ENCODE data around the gene NUP210. TPM values are rescaled to one million over a fixed set of nuclear protein-coding genes. Genes with fewer than 3 reads are reported as not detected.

NUP210 gene
- total and polyA plus RNA-seq, 2 experiments from 2014 or later, result 13.8 to 73.9 TPM

DNA sequence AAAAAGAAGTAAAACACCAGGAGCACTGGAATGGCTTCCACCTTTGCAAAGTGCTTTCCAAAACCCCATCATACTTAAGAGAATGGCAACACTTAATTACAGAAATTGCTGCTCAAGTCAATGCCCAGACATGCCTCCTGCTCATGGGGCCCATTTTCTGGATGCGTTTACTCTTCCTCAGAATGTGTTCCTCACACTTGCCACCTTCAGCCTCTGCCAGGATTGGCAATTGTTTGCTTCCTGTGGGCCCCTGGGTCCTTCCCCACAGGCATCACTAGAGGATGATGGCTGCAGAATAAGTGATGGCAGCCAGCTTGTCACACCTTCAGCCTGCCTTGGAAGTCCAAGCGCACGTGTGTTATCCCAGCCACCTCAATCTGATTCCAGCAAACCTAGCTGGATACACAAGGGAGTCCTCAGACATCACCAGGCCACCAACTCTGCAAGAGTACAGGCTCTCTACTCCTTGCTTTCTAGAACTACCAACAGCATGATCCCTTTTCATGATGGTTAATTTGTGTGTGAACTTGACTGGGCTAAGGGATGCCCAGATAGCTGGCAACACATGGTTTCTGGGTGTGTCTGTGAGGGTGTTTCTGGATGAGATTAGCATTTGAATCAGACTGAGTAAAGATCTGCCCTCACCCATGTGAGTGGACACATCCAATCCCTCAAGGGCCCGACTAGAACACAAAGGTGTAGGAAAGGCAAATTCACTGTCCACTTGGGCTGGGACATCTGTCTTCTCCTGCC lies 4.9 kb upstream of the NUP210 start (continued):
- TF ChIP-seq, protein P1, sequence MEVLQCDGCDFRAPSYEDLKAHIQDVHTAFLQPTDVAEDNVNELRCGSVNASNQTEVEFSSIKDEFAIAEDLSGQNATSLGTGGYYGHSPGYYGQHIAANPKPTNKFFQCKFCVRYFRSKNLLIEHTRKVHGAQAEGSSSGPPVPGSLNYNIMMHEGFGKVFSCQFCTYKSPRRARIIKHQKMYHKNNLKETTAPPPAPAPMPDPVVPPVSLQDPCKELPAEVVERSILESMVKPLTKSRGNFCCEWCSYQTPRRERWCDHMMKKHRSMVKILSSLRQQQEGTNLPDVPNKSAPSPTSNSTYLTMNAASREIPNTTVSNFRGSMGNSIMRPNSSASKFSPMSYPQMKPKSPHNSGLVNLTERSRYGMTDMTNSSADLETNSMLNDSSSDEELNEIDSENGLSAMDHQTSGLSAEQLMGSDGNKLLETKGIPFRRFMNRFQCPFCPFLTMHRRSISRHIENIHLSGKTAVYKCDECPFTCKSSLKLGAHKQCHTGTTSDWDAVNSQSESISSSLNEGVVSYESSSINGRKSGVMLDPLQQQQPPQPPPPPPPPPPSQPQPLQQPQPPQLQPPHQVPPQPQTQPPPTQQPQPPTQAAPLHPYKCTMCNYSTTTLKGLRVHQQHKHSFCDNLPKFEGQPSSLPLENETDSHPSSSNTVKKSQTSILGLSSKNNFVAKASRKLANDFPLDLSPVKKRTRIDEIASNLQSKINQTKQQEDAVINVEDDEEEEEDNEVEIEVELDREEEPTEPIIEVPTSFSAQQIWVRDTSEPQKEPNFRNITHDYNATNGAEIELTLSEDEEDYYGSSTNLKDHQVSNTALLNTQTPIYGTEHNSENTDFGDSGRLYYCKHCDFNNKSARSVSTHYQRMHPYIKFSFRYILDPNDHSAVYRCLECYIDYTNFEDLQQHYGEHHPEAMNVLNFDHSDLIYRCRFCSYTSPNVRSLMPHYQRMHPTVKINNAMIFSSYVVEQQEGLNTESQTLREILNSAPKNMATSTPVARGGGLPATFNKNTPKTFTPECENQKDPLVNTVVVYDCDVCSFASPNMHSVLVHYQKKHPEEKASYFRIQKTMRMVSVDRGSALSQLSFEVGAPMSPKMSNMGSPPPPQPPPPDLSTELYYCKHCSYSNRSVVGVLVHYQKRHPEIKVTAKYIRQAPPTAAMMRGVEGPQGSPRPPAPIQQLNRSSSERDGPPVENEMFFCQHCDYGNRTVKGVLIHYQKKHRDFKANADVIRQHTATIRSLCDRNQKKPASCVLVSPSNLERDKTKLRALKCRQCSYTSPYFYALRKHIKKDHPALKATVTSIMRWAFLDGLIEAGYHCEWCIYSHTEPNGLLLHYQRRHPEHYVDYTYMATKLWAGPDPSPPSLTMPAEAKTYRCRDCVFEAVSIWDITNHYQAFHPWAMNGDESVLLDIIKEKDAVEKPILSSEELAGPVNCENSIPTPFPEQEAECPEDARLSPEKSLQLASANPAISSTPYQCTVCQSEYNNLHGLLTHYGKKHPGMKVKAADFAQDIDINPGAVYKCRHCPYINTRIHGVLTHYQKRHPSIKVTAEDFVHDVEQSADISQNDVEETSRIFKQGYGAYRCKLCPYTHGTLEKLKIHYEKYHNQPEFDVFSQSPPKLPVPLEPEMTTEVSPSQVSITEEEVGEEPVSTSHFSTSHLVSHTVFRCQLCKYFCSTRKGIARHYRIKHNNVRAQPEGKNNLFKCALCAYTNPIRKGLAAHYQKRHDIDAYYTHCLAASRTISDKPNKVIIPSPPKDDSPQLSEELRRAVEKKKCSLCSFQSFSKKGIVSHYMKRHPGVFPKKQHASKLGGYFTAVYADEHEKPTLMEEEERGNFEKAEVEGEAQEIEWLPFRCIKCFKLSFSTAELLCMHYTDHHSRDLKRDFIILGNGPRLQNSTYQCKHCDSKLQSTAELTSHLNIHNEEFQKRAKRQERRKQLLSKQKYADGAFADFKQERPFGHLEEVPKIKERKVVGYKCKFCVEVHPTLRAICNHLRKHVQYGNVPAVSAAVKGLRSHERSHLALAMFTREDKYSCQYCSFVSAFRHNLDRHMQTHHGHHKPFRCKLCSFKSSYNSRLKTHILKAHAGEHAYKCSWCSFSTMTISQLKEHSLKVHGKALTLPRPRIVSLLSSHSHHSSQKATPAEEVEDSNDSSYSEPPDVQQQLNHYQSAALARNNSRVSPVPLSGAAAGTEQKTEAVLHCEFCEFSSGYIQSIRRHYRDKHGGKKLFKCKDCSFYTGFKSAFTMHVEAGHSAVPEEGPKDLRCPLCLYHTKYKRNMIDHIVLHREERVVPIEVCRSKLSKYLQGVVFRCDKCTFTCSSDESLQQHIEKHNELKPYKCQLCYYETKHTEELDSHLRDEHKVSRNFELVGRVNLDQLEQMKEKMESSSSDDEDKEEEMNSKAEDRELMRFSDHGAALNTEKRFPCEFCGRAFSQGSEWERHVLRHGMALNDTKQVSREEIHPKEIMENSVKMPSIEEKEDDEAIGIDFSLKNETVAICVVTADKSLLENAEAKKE (CRISPR knock-in tag; IDR thresholded peaks at IDR 0.05), result no peak
- TF ChIP-seq NANOG (IDR thresholded peaks at IDR 0.05; ENCODE audit: borderline replicate concordance) (no peak), CREB1 (CRISPR knock-in tag; IDR thresholded peaks at IDR 0.05; ENCODE audit: low read depth) (no peak), POLR2AphosphoS5 (IDR thresholded peaks at IDR 0.05; ENCODE audit: low read depth) (no peak)

DNA sequence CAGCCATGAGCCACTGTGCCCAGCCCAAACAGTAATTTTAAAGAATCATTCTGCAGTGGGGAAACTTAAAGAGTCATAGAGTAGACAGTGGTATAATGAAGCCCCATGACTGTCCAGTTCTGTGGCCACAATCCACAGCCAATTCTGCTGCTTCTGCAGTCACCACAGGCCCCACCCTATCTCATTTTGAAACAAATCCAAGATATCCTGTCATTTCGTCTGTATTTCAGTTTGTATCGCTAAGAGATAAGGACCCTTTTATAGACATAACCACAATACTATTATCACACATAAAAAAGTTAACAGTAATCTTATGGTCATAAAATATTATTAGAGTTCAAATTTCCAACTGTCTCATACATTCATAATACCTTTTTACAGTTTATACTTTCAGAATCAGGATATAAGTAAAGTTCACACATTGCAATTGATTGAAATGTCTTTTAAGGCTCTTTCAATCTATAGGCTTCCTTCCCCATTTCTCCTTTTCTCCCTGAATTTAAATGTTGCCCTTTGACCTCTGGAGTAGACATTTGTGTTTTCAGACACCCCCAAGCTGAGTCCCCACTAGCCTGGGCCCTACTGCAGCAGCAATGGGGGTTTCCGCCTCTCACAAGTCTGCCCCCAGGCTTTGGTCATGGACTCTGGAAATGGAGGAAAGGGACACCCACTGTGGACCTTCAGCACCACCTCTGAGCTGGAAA lies 4.2 kb upstream of the NUP210 start:
- Histone ChIP-seq H3K4me2 (no peak overlapping the region), H4K20me1 (replicated peaks; ENCODE audit: insufficient read depth) (no peaks in the 10 kb centered on the region), H3K36me3 (ENCODE audit: insufficient read depth) (no peaks in the 10 kb centered on the region), H3K27me3 (ENCODE audit: insufficient read depth) (no peaks in the 10 kb centered on the region), H3F3A (replicated peaks; ENCODE audit: low read depth) (no peaks in the 10 kb centered on the region), H3K27ac (ENCODE audit: low read depth) (no peak overlapping the region), H3K4me1 (ENCODE audit: insufficient read depth) (peaks cover 11% of the 10 kb centered on the region), H3K4me3 (no peak overlapping the region), H3K9me2 (ENCODE audit: insufficient read depth) (no peaks in the 10 kb centered on the region), H2AFZ (no peak overlapping the region), H3K79me2 (replicated peaks; ENCODE audit: insufficient read depth) (peaks cover 2% of the 10 kb centered on the region)
- H3K9me3 Mint-ChIP-seq, result 0 out of 3 replicates have a peak, but pooled peaks cover 3% of the 10 kb centered on the region
- no peak for ATAC-seq
- no peaks in the 10 kb centered on the region for H3K36me3 Mint-ChIP-seq (ENCODE audit: low read depth)
- H3K27ac Mint-ChIP-seq, result no peak overlapping the region
- no peak overlapping the region for H3K4me3 Mint-ChIP-seq
- DNase-seq (ENCODE audit: low spot score), result no peak
- peaks cover 15% of the 10 kb centered on the region for H3K4me1 Mint-ChIP-seq
- H3K27me3 Mint-ChIP-seq (ENCODE audit: insufficient read depth, low read depth, poor library complexity), result peaks cover 11% of the 10 kb centered on the region
- TF ChIP-seq ZNF331 (CRISPR knock-in tag; IDR thresholded peaks at IDR 0.05; ENCODE audit: low read depth), result no peak
- no peak for TF ChIP-seq STAT1 (IDR thresholded peaks at IDR 0.05; ENCODE audit: unreplicated experiment)
- TF ChIP-seq POLR2AphosphoS5 (IDR thresholded peaks at IDR 0.05; ENCODE audit: low read depth), result no peak
- TF ChIP-seq, protein P2, sequence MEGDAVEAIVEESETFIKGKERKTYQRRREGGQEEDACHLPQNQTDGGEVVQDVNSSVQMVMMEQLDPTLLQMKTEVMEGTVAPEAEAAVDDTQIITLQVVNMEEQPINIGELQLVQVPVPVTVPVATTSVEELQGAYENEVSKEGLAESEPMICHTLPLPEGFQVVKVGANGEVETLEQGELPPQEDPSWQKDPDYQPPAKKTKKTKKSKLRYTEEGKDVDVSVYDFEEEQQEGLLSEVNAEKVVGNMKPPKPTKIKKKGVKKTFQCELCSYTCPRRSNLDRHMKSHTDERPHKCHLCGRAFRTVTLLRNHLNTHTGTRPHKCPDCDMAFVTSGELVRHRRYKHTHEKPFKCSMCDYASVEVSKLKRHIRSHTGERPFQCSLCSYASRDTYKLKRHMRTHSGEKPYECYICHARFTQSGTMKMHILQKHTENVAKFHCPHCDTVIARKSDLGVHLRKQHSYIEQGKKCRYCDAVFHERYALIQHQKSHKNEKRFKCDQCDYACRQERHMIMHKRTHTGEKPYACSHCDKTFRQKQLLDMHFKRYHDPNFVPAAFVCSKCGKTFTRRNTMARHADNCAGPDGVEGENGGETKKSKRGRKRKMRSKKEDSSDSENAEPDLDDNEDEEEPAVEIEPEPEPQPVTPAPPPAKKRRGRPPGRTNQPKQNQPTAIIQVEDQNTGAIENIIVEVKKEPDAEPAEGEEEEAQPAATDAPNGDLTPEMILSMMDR (conservative IDR thresholded peaks at IDR 0.05; ENCODE audit: low read depth in 2 of 2), result no peak
- no peak for TF ChIP-seq EZH2 (IDR thresholded peaks at IDR 0.05; ENCODE audit: low read depth, unreplicated experiment)
- no peak for TF ChIP-seq JUNB (IDR thresholded peaks at IDR 0.05; ENCODE audit: unreplicated experiment)
- TF ChIP-seq, protein P3, sequence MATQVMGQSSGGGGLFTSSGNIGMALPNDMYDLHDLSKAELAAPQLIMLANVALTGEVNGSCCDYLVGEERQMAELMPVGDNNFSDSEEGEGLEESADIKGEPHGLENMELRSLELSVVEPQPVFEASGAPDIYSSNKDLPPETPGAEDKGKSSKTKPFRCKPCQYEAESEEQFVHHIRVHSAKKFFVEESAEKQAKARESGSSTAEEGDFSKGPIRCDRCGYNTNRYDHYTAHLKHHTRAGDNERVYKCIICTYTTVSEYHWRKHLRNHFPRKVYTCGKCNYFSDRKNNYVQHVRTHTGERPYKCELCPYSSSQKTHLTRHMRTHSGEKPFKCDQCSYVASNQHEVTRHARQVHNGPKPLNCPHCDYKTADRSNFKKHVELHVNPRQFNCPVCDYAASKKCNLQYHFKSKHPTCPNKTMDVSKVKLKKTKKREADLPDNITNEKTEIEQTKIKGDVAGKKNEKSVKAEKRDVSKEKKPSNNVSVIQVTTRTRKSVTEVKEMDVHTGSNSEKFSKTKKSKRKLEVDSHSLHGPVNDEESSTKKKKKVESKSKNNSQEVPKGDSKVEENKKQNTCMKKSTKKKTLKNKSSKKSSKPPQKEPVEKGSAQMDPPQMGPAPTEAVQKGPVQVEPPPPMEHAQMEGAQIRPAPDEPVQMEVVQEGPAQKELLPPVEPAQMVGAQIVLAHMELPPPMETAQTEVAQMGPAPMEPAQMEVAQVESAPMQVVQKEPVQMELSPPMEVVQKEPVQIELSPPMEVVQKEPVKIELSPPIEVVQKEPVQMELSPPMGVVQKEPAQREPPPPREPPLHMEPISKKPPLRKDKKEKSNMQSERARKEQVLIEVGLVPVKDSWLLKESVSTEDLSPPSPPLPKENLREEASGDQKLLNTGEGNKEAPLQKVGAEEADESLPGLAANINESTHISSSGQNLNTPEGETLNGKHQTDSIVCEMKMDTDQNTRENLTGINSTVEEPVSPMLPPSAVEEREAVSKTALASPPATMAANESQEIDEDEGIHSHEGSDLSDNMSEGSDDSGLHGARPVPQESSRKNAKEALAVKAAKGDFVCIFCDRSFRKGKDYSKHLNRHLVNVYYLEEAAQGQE (IDR thresholded peaks at IDR 0.05; ENCODE audit: unreplicated experiment), result no peak
- TF ChIP-seq EZH2phosphoT487 (IDR thresholded peaks at IDR 0.05; ENCODE audit: unreplicated experiment), result no peak

Measured in GM23338 (cell line).